ENCODE results near the gene GALNT6. TPM values are rescaled to one million over a fixed set of nuclear protein-coding genes. Genes with fewer than 3 reads are reported as not detected.

Gene GALNT6
- total and polyA plus RNA-seq, 7 donors: 0.10 to 2.1 (median 0.40) TPM

- Histone ChIP-seq H3K27me3 (ENCODE audit: insufficient read depth in 3 of 3, low read length in 2 of 3) (no peaks in the 10 kb centered on the region), H3K27ac (no peak overlapping the region), H3K4me3 (no peak overlapping the region), H3K4me1 (peaks cover 13% of the 10 kb centered on the region), H3K9me3 (no peaks in the 10 kb centered on the region), H3K36me3 (ENCODE audit: insufficient read depth in 1 of 2, low read depth in 1 of 2) (no peaks in the 10 kb centered on the region)
- 75 to 83% (median 75%) methylated on average over 17 of the region's 17 CpGs for WGBS, 3 donors
- ATAC-seq (no peak), DNase-seq (peak; percentile 26 to 69)
- intact Hi-C loops (cut with DNase I): no loop called here
- TF ChIP-seq, protein P1, sequence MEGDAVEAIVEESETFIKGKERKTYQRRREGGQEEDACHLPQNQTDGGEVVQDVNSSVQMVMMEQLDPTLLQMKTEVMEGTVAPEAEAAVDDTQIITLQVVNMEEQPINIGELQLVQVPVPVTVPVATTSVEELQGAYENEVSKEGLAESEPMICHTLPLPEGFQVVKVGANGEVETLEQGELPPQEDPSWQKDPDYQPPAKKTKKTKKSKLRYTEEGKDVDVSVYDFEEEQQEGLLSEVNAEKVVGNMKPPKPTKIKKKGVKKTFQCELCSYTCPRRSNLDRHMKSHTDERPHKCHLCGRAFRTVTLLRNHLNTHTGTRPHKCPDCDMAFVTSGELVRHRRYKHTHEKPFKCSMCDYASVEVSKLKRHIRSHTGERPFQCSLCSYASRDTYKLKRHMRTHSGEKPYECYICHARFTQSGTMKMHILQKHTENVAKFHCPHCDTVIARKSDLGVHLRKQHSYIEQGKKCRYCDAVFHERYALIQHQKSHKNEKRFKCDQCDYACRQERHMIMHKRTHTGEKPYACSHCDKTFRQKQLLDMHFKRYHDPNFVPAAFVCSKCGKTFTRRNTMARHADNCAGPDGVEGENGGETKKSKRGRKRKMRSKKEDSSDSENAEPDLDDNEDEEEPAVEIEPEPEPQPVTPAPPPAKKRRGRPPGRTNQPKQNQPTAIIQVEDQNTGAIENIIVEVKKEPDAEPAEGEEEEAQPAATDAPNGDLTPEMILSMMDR (IDR thresholded peaks at IDR 0.05): no peak
Measured at GRCh38 chr12:51368640-51369517, 22.3 kb downstream of the GALNT6 start.

DNA sequence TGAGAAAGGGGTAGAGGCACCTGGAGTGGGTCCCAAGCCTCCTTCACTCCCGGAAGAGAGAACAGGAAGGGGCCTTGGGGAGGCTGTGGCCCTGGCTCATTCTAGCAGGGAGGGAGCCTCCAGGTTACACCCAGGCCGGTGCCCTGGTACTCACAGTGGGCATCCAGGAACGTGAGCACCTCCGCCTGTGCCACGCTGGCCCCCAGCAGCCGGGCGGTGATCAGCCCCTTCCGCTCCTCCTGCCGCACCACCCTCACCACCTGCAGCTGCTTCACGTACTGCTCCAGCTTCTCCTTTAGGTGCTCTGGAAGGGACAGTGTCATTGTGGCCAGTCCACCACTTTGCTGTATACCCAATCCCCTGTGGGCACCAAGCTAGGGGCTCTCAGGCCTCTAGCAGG lies 25.9 kb downstream of the GALNT6 start:
- intact Hi-C loops (cut with DNase I): no loop called here
- TF ChIP-seq, protein P1 (IDR thresholded peaks at IDR 0.05): no peak
- no peaks in the 10 kb centered on the region for H3K9me3 ChIP-seq
- H3K27ac ChIP-seq: no peak overlapping the region
- peaks cover 0 to under 1% (median 0%) of the 10 kb centered on the region in 3 donors for H3K27me3 ChIP-seq (ENCODE audit: insufficient read depth in 3 of 3, low read length in 2 of 3)
- ATAC-seq: no peak
- H3K36me3 ChIP-seq (ENCODE audit: insufficient read depth in 1 of 2, low read depth in 1 of 2): no peaks in the 10 kb centered on the region
- no peak for DNase-seq
- 92 to 97% (median 96%) methylated on average over 10 of the region's 10 CpGs for WGBS, 3 donors
- H3K4me3 ChIP-seq: no peak overlapping the region
- no peaks in the 10 kb centered on the region for H3K4me1 ChIP-seq

GRCh38 chr12:51364001-51364400 lies 27.2 kb downstream of the GALNT6 start:
- H3K4me1 ChIP-seq: no peaks in the 10 kb centered on the region
- no peak overlapping the region for H3K4me3 ChIP-seq
- DNase-seq (no peak), ATAC-seq (no peak)
- H3K27ac ChIP-seq: no peak overlapping the region
- 89 to 93% (median 90%) methylated on average over 11 of the region's 11 CpGs for WGBS, 3 donors
- no peaks in the 10 kb centered on the region for H3K9me3 ChIP-seq
- peaks cover 0 to 5% (median 0%) of the 10 kb centered on the region in 3 donors for H3K27me3 ChIP-seq (ENCODE audit: insufficient read depth in 3 of 3, low read length in 2 of 3)
- TF ChIP-seq, protein P1 (IDR thresholded peaks at IDR 0.05): no peak
- no peaks in the 10 kb centered on the region for H3K36me3 ChIP-seq (ENCODE audit: insufficient read depth in 1 of 2, low read depth in 1 of 2)
- intact Hi-C loops (cut with DNase I): no loop called here

GRCh38 chr12:51362747-51363342 lies 28.4 kb downstream of the GALNT6 start:
- Histone ChIP-seq H3K27ac (no peak overlapping the region), H3K4me3 (no peak overlapping the region), H3K9me3 (no peaks in the 10 kb centered on the region), H3K27me3 (ENCODE audit: insufficient read depth in 3 of 3, low read length in 2 of 3) (peaks cover 0 to 5% (median 0%) of the 10 kb centered on the region in 3 donors), H3K36me3 (ENCODE audit: insufficient read depth in 1 of 2, low read depth in 1 of 2) (no peaks in the 10 kb centered on the region), H3K4me1 (no peaks in the 10 kb centered on the region)
- ATAC-seq: no peak
- DNase-seq: no peak
- 75 to 89% (median 81%) methylated on average over 2 of the region's 2 CpGs for WGBS, 3 donors
- intact Hi-C loops (cut with DNase I): no loop called here
- TF ChIP-seq, protein P1 (IDR thresholded peaks at IDR 0.05): no peak
